K562 (cell line): Measurements from ENCODE around the gene RGS19.

Source experiments
- ATF2 ChIP-seq: sonication (generic); formaldehyde crosslinking; IDR thresholded peaks from 2 replicates; pipeline ENCODE4 v1.8.1; 2022; ENCODE audit warnings: missing genetic modification reagents
- HINFP ChIP-seq: fragments of 450-650 bp; conservative IDR thresholded peaks from 2 replicates; pipeline ENCODE4 v1.6.1; 2016; ENCODE audit warnings: missing genetic modification characterization, low read depth, mild to moderate bottlenecking, control low read depth, missing compliant biosample characterization
- MAFF ChIP-seq: IDR thresholded peaks from 2 replicates; pipeline ENCODE4 v1.6.1; 2012; ENCODE audit warnings: low read length, improper control_type of control experiment
- PATZ1 ChIP-seq: fragments of 250-450 bp; sonication (Bioruptor Pico); IDR thresholded peaks from 2 replicates; pipeline ENCODE4 v1.5.0; 2020; ENCODE audit warnings: mild to moderate bottlenecking, borderline replicate concordance
- SRF ChIP-seq, 2 experiments: fragments of 250-450, 450-650 bp in 1 of 2; sonication (Bioruptor Pico) in 1 of 2; sonication (generic) in 1 of 2; formaldehyde crosslinking; IDR thresholded peaks; 2 replicates each; pipeline versions ENCODE4 v1.5.0 to v1.5.1; 2020 to 2022; ENCODE audit warnings: mild to moderate bottlenecking in 1 of 2, missing genetic modification reagents in 1 of 2
- ZNF584 ChIP-seq: fragments of 200-800 bp; sonication (Bioruptor generic); IDR thresholded peaks from 2 replicates; pipeline ENCODE4 v1.6.1; 2016; ENCODE audit warnings: low read depth, mild to moderate bottlenecking, missing genetic modification characterization, missing compliant biosample characterization

GRCh38 chr20:64039293-64040160 lies 39.8 kb downstream of the RGS19 start:
- TF ChIP-seq HINFP (tag) (no peak), SRF (CRISPR knock-in tag; IDR thresholded peaks at IDR 0.05) (no peak), PATZ1 (CRISPR knock-in tag) (no peak), ATF2 (CRISPR knock-in tag) (no peak), MAFF (no peak), ZNF584 (no peak)
